OCI-LY1 (cell line): ENCODE measurements around the gene LMTK2.

ENCODE experiments used
- H2AFZ ChIP-seq: fragments of 200-600 bp; sonication (generic), shearing (Covaris generic); 2 replicates; pipeline ENCODE4 v1.6.0; 2014; ENCODE audit warnings: antibody characterized with exemption, mild to moderate bottlenecking, low read length
- H3F3A ChIP-seq: fragments of 200-600 bp; sonication (generic), shearing (Covaris generic); 2 replicates; pipeline ENCODE4 v1.6.0; 2014; ENCODE audit warnings: mild to moderate bottlenecking, antibody characterized with exemption, low read length, moderate library complexity; ENCODE audit not compliant: insufficient read depth
- H3K27ac ChIP-seq: fragments of 200-600 bp; sonication (generic); 2 replicates; pipeline ENCODE4 v1.5.1; 2014; ENCODE audit warnings: low read length, mixed run types, mild to moderate bottlenecking, low read depth; ENCODE audit not compliant: poor library complexity, severe bottlenecking
- H3K27me3 ChIP-seq: fragments of 200-600 bp; sonication (generic); 2 replicates; pipeline ENCODE4 v1.6.0; 2014; ENCODE audit warnings: antibody characterized with exemption, mild to moderate bottlenecking, low read length, moderate library complexity; ENCODE audit not compliant: insufficient read depth
- H3K36me3 ChIP-seq: fragments of 200-600 bp; sonication (generic); 2 replicates; pipeline ENCODE4 v1.6.1; 2014; ENCODE audit warnings: mild to moderate bottlenecking, antibody characterized with exemption, low read length, moderate library complexity, mixed read lengths; ENCODE audit not compliant: insufficient read depth
- H3K4me1 ChIP-seq: fragments of 200-600 bp; sonication (generic); 2 replicates; pipeline ENCODE4 v1.5.1; 2014; ENCODE audit warnings: mild to moderate bottlenecking, low read length, moderate library complexity; ENCODE audit not compliant: insufficient read depth, severe bottlenecking
- H3K4me2 ChIP-seq: fragments of 200-600 bp; sonication (generic), shearing (Covaris generic); 2 replicates; pipeline ENCODE4 v1.6.1; 2014; ENCODE audit warnings: low read length
- H3K4me3 ChIP-seq: fragments of 200-600 bp; sonication (generic); 2 replicates; pipeline ENCODE4 v1.5.1; 2014; ENCODE audit warnings: low read length, low read depth, mild to moderate bottlenecking, mixed read lengths; ENCODE audit not compliant: poor library complexity, severe bottlenecking
- H3K79me2 ChIP-seq: fragments of 200-600 bp; shearing (Covaris generic); 2 replicates; pipeline ENCODE4 v1.6.1; 2016; ENCODE audit warnings: mixed run types, low read length, mixed read lengths; ENCODE audit not compliant: insufficient read depth
- H3K9ac ChIP-seq: fragments of 200-600 bp; sonication (generic), shearing (Covaris generic); 2 replicates; pipeline ENCODE4 v1.6.1; 2014; ENCODE audit warnings: mild to moderate bottlenecking, low read length, mixed read lengths
- H3K9me2 ChIP-seq: fragments of 200-600 bp; sonication (generic), shearing (Covaris generic); 2 replicates; pipeline ENCODE4 v1.6.1; 2014; ENCODE audit warnings: low read depth, mild to moderate bottlenecking, low read length, mixed read lengths
- H3K9me3 ChIP-seq: fragments of 200-600 bp; shearing (Covaris generic); 2 replicates; pipeline ENCODE4 v1.6.1; 2014; ENCODE audit warnings: low read length, mixed read lengths
- H4K20me1 ChIP-seq: fragments of 200-600 bp; sonication (generic), shearing (Covaris generic); 2 replicates; pipeline ENCODE4 v1.6.0; 2016; ENCODE audit warnings: mild to moderate bottlenecking, low read length; ENCODE audit not compliant: insufficient read depth
- CTCF ChIP-seq: fragments of 200-600 bp; sonication (generic), shearing (Covaris generic); IDR thresholded peaks from 2 replicates; pipeline ENCODE4 v1.5.1; 2017; ENCODE audit warnings: mild to moderate bottlenecking, antibody characterized with exemption, low read length, moderate library complexity, mixed read lengths
- EZH2 ChIP-seq: fragments of 200-600 bp; sonication (generic), shearing (Covaris generic); IDR thresholded peaks from 2 replicates; pipeline ENCODE4 v1.8.0; 2017; ENCODE audit warnings: borderline replicate concordance, mixed run types, mild to moderate bottlenecking, antibody characterized with exemption, low read length, moderate library complexity, mixed read lengths

The LMTK2 gene

DNA sequence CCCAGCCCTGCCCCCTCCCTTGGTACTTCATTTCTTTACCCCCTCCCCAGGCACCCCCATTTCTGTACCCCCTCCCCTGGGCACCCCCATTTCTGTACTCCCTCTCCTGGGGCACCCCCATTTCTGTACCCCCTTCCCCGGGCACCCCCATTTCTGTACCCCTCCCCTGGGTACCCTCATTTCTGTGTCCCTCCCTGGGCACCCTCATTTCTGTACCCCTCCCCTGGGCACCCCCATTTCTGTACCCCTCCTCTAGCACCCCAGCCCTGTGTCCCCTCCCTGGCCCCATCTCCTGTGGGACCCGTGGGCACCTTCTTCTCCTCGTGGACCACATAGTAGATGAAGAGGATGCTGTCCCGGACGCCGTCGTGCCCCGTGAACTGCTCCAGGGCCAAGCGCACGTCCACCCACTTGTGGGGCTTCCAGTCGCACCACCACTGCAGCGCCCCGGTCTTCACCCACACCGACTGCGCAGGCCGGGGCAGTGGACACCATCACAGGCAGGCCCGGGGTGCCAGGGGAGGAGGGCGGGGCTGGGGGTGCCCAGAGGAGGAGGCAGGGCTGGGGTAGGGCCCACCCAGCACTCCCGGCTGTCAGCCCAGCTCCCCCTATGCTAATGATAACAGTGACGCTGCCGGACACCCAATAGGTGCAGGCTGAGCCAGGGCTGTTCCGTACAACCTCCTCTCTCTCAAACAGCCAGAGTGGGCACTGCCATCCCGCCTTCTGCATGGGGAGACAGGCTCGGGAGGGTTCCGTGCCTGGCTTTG lies 125.0 kb downstream of the LMTK2 start:
- H2AFZ ChIP-seq: no peak overlapping the region

GRCh38 chr7:98232263-98232585 lies 125.6 kb downstream of the LMTK2 start:
- no peaks in the 10 kb centered on the region for H3K4me1 ChIP-seq
- H3F3A ChIP-seq: no peaks in the 10 kb centered on the region
- H3K9me2 ChIP-seq: no peaks in the 10 kb centered on the region
- no peak overlapping the region for H3K4me3 ChIP-seq
- no peak for TF ChIP-seq EZH2
- TF ChIP-seq CTCF: no peak
- no peaks in the 10 kb centered on the region for H3K9me3 ChIP-seq
- H3K27me3 ChIP-seq: no peaks in the 10 kb centered on the region
- H3K36me3 ChIP-seq: no peaks in the 10 kb centered on the region
- no peaks in the 10 kb centered on the region for H3K79me2 ChIP-seq
- H3K9ac ChIP-seq: no peak overlapping the region
- H3K27ac ChIP-seq: no peak overlapping the region
- no peak overlapping the region for H3K4me2 ChIP-seq
- H4K20me1 ChIP-seq: no peaks in the 10 kb centered on the region
- no peak overlapping the region for H2AFZ ChIP-seq

More for the DNA sequence above, 125.0 kb downstream of the LMTK2 start:
- no peak overlapping the region for H3K9ac ChIP-seq
- H3K4me2 ChIP-seq: no peak overlapping the region
- H3K9me2 ChIP-seq: no peaks in the 10 kb centered on the region
- no peaks in the 10 kb centered on the region for H4K20me1 ChIP-seq
- no peaks in the 10 kb centered on the region for H3F3A ChIP-seq
- no peaks in the 10 kb centered on the region for H3K27me3 ChIP-seq
- no peaks in the 10 kb centered on the region for H3K4me1 ChIP-seq
- H3K79me2 ChIP-seq: no peaks in the 10 kb centered on the region
- no peaks in the 10 kb centered on the region for H3K9me3 ChIP-seq
- no peak overlapping the region for H3K4me3 ChIP-seq
- no peak overlapping the region for H3K27ac ChIP-seq
- no peaks in the 10 kb centered on the region for H3K36me3 ChIP-seq
- TF ChIP-seq EZH2 (no peak), CTCF (no peak)

- TF ChIP-seq CTCF (no peak), EZH2 (no peak)
- H3K4me2 ChIP-seq: no peak overlapping the region
These were observed 126.1 kb downstream of the LMTK2 start for GRCh38 chr7:98232799-98233198.

More at GRCh38 chr7:98232799-98233198, 126.1 kb downstream of the LMTK2 start:
- no peak overlapping the region for H3K27ac ChIP-seq
- no peak overlapping the region for H3K4me3 ChIP-seq
- H3K79me2 ChIP-seq: no peaks in the 10 kb centered on the region
- H3K9ac ChIP-seq: no peak overlapping the region
- H3K36me3 ChIP-seq: no peaks in the 10 kb centered on the region
- H3K9me3 ChIP-seq: no peaks in the 10 kb centered on the region
- H2AFZ ChIP-seq: no peak overlapping the region
- H3F3A ChIP-seq: no peaks in the 10 kb centered on the region
- H3K27me3 ChIP-seq: no peaks in the 10 kb centered on the region
- H3K4me1 ChIP-seq: no peaks in the 10 kb centered on the region
- no peaks in the 10 kb centered on the region for H3K9me2 ChIP-seq
- H4K20me1 ChIP-seq: no peaks in the 10 kb centered on the region
